Liver (tissue), 9 donors: ENCODE data around the gene KPNB1. TPM values are rescaled to one million over a fixed set of nuclear protein-coding genes. Genes with fewer than 3 reads are reported as not detected.

Source experiments
- DNase-seq: peaks from one replicate; pipeline ENCODE4 v3.0.0-alpha.2; 2017; ENCODE audit warnings: low spot score
- H3K27ac ChIP-seq, 2 donors: one replicate each; pipeline ENCODE4 v1.7.0; 2013; ENCODE audit warnings: inconsistent platforms in 2 of 2, low read length in 2 of 2, control low read depth in 1 of 2, low read depth in 1 of 2, mild to moderate bottlenecking in 1 of 2
- H3K27me3 ChIP-seq, 4 donors: one replicate each; pipeline versions ENCODE4 v1.6.1 to v1.7.0; 2013; ENCODE audit warnings: low read length in 3 of 4, inconsistent platforms in 1 of 4, mild to moderate bottlenecking in 1 of 4, moderate library complexity in 1 of 4; ENCODE audit not compliant: control insufficient read depth in 4 of 4, insufficient read depth in 4 of 4
- H3K36me3 ChIP-seq, 4 donors: one replicate each; pipeline versions ENCODE4 v1.6.1 to v1.7.0; 2013; ENCODE audit warnings: low read length in 3 of 4, mild to moderate bottlenecking in 3 of 4, low read depth in 1 of 4, moderate library complexity in 1 of 4; ENCODE audit not compliant: control insufficient read depth in 4 of 4, insufficient read depth in 3 of 4
- H3K4me1 ChIP-seq, 4 donors: one replicate each; pipeline versions ENCODE4 v1.6.1 to v1.7.0; 2013; ENCODE audit warnings: low read length in 3 of 4, mild to moderate bottlenecking in 3 of 4, moderate library complexity in 1 of 4; ENCODE audit not compliant: control insufficient read depth in 4 of 4, insufficient read depth in 4 of 4
- H3K4me3 ChIP-seq, 3 donors: one replicate each; pipeline versions ENCODE4 v1.6.1 to v1.7.0; 2013; ENCODE audit warnings: low read length in 3 of 3, control low read depth in 1 of 3, low read depth in 1 of 3, mild to moderate bottlenecking in 1 of 3
- H3K9ac ChIP-seq, 2 donors: one replicate each; pipeline ENCODE4 v1.7.0; 2013; ENCODE audit warnings: low read length in 2 of 2, mild to moderate bottlenecking in 2 of 2, moderate library complexity in 2 of 2, control low read depth in 1 of 2, low read depth in 1 of 2
- H3K9me3 ChIP-seq, 4 donors: one replicate each; pipeline versions ENCODE4 v1.6.1 to v1.7.0; 2013; ENCODE audit warnings: low read length in 3 of 4; ENCODE audit not compliant: control insufficient read depth in 4 of 4
- EGR1 ChIP-seq, 2 donors: IDR thresholded peaks; 2 replicates each; pipeline ENCODE4 v1.6.1; 2016 to 2018; ENCODE audit warnings: antibody characterized with exemption in 2 of 2, low read depth in 2 of 2
- FOXA1 ChIP-seq: IDR thresholded peaks from 2 replicates; pipeline ENCODE4 v1.6.1; 2016; ENCODE audit warnings: antibody characterized with exemption
- FOXA2 ChIP-seq: IDR thresholded peaks from 2 replicates; pipeline ENCODE4 v1.6.1; 2016; ENCODE audit warnings: antibody characterized with exemption
- GABPA ChIP-seq, 2 donors: IDR thresholded peaks in 1 of 2; conservative IDR thresholded peaks in 1 of 2; 2 replicates each; pipeline ENCODE4 v1.6.1; 2016; ENCODE audit warnings: antibody characterized with exemption in 2 of 2, mild to moderate bottlenecking in 1 of 2, moderate library complexity in 1 of 2
- HNF4A ChIP-seq, 2 donors: conservative IDR thresholded peaks; 2 replicates each; pipeline ENCODE4 v1.6.1; 2016; ENCODE audit warnings: antibody characterized with exemption in 2 of 2, mild to moderate bottlenecking in 2 of 2
- HNF4G ChIP-seq: IDR thresholded peaks from 2 replicates; pipeline ENCODE4 v1.6.1; 2016; ENCODE audit warnings: antibody characterized with exemption
- JUND ChIP-seq, 2 donors: IDR thresholded peaks; 2 replicates each; pipeline ENCODE4 v1.6.1; 2016; ENCODE audit warnings: antibody characterized with exemption in 2 of 2
- NR2F2 ChIP-seq: IDR thresholded peaks from 2 replicates; pipeline ENCODE4 v1.6.1; 2016; ENCODE audit warnings: antibody characterized with exemption
- RAD21 ChIP-seq, 2 donors: IDR thresholded peaks; 2 replicates each; pipeline ENCODE4 v1.6.1; 2016; ENCODE audit warnings: antibody characterized with exemption in 2 of 2, mild to moderate bottlenecking in 2 of 2
- RXRA ChIP-seq, 2 donors: IDR thresholded peaks; 2 replicates each; pipeline ENCODE4 v1.6.1; 2017 to 2018; ENCODE audit warnings: antibody characterized with exemption in 2 of 2, mild to moderate bottlenecking in 1 of 2
- SP1 ChIP-seq: IDR thresholded peaks from 2 replicates; pipeline ENCODE4 v1.6.1; 2018; ENCODE audit warnings: antibody characterized with exemption, mild to moderate bottlenecking
- TAF1 ChIP-seq: conservative IDR thresholded peaks from 2 replicates; pipeline ENCODE4 v1.6.1; 2016; ENCODE audit warnings: antibody characterized with exemption, mild to moderate bottlenecking
- YY1 ChIP-seq: IDR thresholded peaks from 2 replicates; pipeline ENCODE4 v1.6.1; 2016; ENCODE audit warnings: antibody characterized with exemption, mild to moderate bottlenecking
- WGBS: extraction: QIAGEN DNeasy Blood & Tissue Kit; methylation state at CpG from one replicate; pipeline ENCODE4 v1.1.7; 2013; 5-methylcytosine and 5-hydroxymethylcytosine counted together
- polyA plus RNA-seq, 2 donors: library from polyadenylated mRNA; stranded (reverse) in 1 of 2; unstranded in 1 of 2; fragments of 200-250 nt in 1 of 2; fragments of >200 nt in 1 of 2; fragmentation: Nextera tagmentation in 1 of 2; extraction: Ambion mirVana in 1 of 2; gene quantifications; one replicate each; pipeline versions ENCODE4 v1.2.1 to v1.2.3, GENCODE V29; 2013 to 2015
- total RNA-seq, 2 donors: library from RNA; depleted of rRNA; stranded (reverse); fragments of >200 nt; gene quantifications; one replicate each; pipeline ENCODE4 v1.2.3, GENCODE V29; 2014
- TF ChIP-seq, protein P1 (sequence below): IDR thresholded peaks from 2 replicates; pipeline ENCODE4 v1.6.1; 2016; ENCODE audit warnings: antibody characterized with exemption
- TF ChIP-seq, protein P2 (sequence below): IDR thresholded peaks from 2 replicates; pipeline ENCODE4 v1.6.1; 2016; ENCODE audit warnings: antibody characterized with exemption
- TF ChIP-seq, protein P3 (sequence below): fragments of 150-350 bp; IDR thresholded peaks from 2 replicates; pipeline ENCODE4 v1.5.1; 2017; ENCODE audit warnings: improper control_type of control experiment, low read depth, low read length; ENCODE audit not compliant: missing input control
- TF ChIP-seq, protein P4 (sequence below): IDR thresholded peaks from 2 replicates; pipeline ENCODE4 v1.6.1; 2016; ENCODE audit warnings: antibody characterized with exemption, mild to moderate bottlenecking
- donor health status: healthy.
- donor health status: healthy.
- donor health status: healthy.
- donor health status: healthy.
- donor health status: healthy.

Gene KPNB1
- total and polyA plus RNA-seq, 4 donors = 27.6 to 114 (median 75.0) TPM

DNA sequence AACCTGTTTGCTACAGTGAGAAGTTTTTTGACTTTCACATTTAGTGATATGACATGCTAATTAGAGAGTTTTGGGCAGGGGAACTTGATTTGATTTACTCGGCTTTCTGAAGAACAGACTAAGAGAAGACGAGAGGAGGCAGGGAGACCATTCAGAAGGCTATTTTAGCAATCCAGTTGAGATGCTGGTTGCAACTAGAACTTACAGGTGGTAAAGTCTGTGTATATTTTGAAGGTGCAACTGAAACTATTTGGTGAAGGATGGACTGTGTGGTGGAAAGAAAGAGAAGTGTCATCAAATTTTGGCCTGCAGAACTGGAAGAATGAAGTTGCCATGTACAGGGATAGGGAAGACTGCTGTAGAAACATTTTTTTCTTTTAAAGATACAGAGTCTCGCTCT, 42.2 kb upstream of the KPNB1 start:
- H3K4me1 ChIP-seq = peaks cover 0 to 4% (median 1%) of the 10 kb centered on the region in 4 donors
- H3K4me3 ChIP-seq = no peak overlapping the region
- DNase-seq = no peak
- H3K9ac ChIP-seq = no peak overlapping the region
- TF ChIP-seq, protein P1, sequence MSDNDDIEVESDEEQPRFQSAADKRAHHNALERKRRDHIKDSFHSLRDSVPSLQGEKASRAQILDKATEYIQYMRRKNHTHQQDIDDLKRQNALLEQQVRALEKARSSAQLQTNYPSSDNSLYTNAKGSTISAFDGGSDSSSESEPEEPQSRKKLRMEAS = no peak
- TF ChIP-seq SP1 (no peak), RXRA (IDR thresholded peaks at IDR 0.05) (no peak), HNF4G (no peak), NR2F2 (no peak), FOXA2 (no peak), JUND (IDR thresholded peaks at IDR 0.05) (no peak), TAF1 (no peak), HNF4A (conservative IDR thresholded peaks at IDR 0.05) (no peak), RAD21 (IDR thresholded peaks at IDR 0.05) (no peak)
- TF ChIP-seq, protein P2, sequence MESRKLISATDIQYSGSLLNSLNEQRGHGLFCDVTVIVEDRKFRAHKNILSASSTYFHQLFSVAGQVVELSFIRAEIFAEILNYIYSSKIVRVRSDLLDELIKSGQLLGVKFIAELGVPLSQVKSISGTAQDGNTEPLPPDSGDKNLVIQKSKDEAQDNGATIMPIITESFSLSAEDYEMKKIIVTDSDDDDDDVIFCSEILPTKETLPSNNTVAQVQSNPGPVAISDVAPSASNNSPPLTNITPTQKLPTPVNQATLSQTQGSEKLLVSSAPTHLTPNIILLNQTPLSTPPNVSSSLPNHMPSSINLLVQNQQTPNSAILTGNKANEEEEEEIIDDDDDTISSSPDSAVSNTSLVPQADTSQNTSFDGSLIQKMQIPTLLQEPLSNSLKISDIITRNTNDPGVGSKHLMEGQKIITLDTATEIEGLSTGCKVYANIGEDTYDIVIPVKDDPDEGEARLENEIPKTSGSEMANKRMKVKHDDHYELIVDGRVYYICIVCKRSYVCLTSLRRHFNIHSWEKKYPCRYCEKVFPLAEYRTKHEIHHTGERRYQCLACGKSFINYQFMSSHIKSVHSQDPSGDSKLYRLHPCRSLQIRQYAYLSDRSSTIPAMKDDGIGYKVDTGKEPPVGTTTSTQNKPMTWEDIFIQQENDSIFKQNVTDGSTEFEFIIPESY = no peak
- TF ChIP-seq, protein P3, sequence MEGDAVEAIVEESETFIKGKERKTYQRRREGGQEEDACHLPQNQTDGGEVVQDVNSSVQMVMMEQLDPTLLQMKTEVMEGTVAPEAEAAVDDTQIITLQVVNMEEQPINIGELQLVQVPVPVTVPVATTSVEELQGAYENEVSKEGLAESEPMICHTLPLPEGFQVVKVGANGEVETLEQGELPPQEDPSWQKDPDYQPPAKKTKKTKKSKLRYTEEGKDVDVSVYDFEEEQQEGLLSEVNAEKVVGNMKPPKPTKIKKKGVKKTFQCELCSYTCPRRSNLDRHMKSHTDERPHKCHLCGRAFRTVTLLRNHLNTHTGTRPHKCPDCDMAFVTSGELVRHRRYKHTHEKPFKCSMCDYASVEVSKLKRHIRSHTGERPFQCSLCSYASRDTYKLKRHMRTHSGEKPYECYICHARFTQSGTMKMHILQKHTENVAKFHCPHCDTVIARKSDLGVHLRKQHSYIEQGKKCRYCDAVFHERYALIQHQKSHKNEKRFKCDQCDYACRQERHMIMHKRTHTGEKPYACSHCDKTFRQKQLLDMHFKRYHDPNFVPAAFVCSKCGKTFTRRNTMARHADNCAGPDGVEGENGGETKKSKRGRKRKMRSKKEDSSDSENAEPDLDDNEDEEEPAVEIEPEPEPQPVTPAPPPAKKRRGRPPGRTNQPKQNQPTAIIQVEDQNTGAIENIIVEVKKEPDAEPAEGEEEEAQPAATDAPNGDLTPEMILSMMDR = no peak
- TF ChIP-seq, protein P4, sequence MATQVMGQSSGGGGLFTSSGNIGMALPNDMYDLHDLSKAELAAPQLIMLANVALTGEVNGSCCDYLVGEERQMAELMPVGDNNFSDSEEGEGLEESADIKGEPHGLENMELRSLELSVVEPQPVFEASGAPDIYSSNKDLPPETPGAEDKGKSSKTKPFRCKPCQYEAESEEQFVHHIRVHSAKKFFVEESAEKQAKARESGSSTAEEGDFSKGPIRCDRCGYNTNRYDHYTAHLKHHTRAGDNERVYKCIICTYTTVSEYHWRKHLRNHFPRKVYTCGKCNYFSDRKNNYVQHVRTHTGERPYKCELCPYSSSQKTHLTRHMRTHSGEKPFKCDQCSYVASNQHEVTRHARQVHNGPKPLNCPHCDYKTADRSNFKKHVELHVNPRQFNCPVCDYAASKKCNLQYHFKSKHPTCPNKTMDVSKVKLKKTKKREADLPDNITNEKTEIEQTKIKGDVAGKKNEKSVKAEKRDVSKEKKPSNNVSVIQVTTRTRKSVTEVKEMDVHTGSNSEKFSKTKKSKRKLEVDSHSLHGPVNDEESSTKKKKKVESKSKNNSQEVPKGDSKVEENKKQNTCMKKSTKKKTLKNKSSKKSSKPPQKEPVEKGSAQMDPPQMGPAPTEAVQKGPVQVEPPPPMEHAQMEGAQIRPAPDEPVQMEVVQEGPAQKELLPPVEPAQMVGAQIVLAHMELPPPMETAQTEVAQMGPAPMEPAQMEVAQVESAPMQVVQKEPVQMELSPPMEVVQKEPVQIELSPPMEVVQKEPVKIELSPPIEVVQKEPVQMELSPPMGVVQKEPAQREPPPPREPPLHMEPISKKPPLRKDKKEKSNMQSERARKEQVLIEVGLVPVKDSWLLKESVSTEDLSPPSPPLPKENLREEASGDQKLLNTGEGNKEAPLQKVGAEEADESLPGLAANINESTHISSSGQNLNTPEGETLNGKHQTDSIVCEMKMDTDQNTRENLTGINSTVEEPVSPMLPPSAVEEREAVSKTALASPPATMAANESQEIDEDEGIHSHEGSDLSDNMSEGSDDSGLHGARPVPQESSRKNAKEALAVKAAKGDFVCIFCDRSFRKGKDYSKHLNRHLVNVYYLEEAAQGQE = no peak
- H3K36me3 ChIP-seq = peaks cover 4 to 39% (median 22%) of the 10 kb centered on the region in 4 donors
- H3K27ac ChIP-seq = no peak overlapping the region
- no peaks in the 10 kb centered on the region for H3K27me3 ChIP-seq
- H3K9me3 ChIP-seq = no peaks in the 10 kb centered on the region
- WGBS = 96% methylated on average over 3 of the region's 3 CpGs

DNA sequence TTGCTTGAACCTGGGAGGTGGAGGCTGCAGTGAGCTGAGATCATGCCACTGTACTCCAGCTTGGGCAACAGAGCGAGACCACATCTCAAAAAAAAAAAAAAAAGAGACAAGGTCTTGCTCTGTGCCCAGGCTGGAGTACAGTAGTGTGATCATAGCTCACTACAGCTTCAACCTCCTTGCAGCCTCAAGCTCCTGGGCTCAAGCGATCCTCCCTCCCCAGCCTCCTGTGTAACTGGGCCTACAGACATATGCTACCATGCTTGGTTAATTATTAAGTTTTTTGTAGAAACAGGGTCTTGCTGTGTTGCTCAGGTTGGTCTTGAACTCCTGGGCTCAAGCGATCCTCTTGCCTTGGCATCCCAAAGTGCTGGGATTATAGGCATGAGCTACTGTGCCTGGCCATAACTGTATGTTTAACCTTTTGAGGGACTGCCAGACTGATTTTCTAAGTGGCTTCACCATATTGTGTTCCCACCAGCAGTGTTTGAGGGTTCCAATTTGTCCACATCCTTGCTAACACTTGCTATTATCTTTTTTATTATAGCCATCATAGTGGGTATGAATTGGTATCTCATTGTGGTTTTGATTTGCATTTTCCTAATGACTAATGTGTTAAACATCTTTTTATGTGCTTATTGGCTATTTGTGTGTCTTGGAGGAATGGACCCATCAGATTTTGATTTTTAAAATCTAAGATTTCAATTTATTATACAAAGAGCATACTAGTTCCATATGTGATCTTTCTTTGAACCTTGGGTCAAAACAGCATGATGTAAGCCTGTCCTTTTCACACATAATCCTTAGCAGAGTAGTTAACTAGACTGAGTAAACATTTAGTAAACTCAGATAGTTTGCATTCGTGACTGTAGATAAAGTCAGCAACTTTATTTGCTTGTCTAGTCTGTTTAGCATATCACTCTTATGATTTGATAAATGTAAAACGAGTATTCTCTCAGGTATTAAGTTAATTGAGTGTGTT, 38.1 kb upstream of the KPNB1 start:
- H3K9ac ChIP-seq = no peak overlapping the region
- no peaks in the 10 kb centered on the region for H3K9me3 ChIP-seq
- no peaks in the 10 kb centered on the region for H3K27me3 ChIP-seq
- no peak overlapping the region for H3K27ac ChIP-seq
- H3K4me1 ChIP-seq = peaks cover 0 to 4% (median 1%) of the 10 kb centered on the region in 4 donors
- no peak for DNase-seq
- 71% methylated on average over 5 of the region's 5 CpGs for WGBS
- H3K4me3 ChIP-seq = no peak overlapping the region
- no peak for TF ChIP-seq NR2F2
- no peak for TF ChIP-seq FOXA1
- TF ChIP-seq JUND (IDR thresholded peaks at IDR 0.05) = no peak
- TF ChIP-seq EGR1 (IDR thresholded peaks at IDR 0.05; ENCODE audit: low read depth in 2 of 2) = no peak
- no peak for TF ChIP-seq GABPA (IDR thresholded peaks at IDR 0.05 in 1 of 2, conservative IDR thresholded peaks at IDR 0.05 in 1 of 2)
- no peak for TF ChIP-seq YY1
- no peak for TF ChIP-seq FOXA2
- peaks cover 6 to 39% (median 19%) of the 10 kb centered on the region in 4 donors for H3K36me3 ChIP-seq
